NOMO-1 (cell line): ENCODE measurements around the gene TRAPPC5.

ENCODE experiments used
- DNase-seq, 2 experiments: peaks; one replicate each; lab custom pipeline; 2025; ENCODE audit not compliant: unreplicated experiment in 2 of 2; lab: John Stamatoyannopoulos, UW

The TRAPPC5 gene

GRCh38 chr19:7729831-7730285, 49.2 kb downstream of the TRAPPC5 start:
- no peak for DNase-seq

- DNase-seq = no peak
Measured at GRCh38 chr19:7730286-7731217, 49.9 kb downstream of the TRAPPC5 start.

- DNase-seq = no peak
Measured at GRCh38 chr19:7731218-7731595, 50.6 kb downstream of the TRAPPC5 start.

GRCh38 chr19:7731615-7732014, 51.0 kb downstream of the TRAPPC5 start:
- no peak for DNase-seq

GRCh38 chr19:7732045-7732444, 51.4 kb downstream of the TRAPPC5 start, which contains the start of gene CLEC4G:
Gene CLEC4G, minus strand, starts transcription at chr19:7732110. Its CDS starts 8 bp downstream, at chr19:7732102.
- no peak for DNase-seq

- DNase-seq = no peak
Measured at GRCh38 chr19:7733376-7733775, 52.7 kb downstream of the TRAPPC5 start.

- peak; percentile 63 to 87 for DNase-seq
Measured at GRCh38 chr19:7734220-7735203, 53.9 kb downstream of the TRAPPC5 start.

- DNase-seq = no peak
Measured at GRCh38 chr19:7736148-7736547, 55.5 kb downstream of the TRAPPC5 start.

- DNase-seq = no peak
Measured at GRCh38 chr19:7737215-7737614, 56.6 kb downstream of the TRAPPC5 start.
